Prostate gland (tissue), 2 donors: ENCODE measurements around the gene TSEN34. TPM values are rescaled to one million over a fixed set of nuclear protein-coding genes. Genes with fewer than 3 reads are reported as not detected.
A peak's percentile ranks its signal among the peaks of the same experiment; 100 is the strongest.
"Not testable (repeated sequence)": the region's sequence is repeated elsewhere in the genome, so short reads cannot be mapped to it uniquely, and the experiment has no call there.

Source experiments
- DNase-seq: peaks from one replicate; pipeline ENCODE4 v3.0.0-alpha.2; 2019; ENCODE audit warnings: low spot score
- H3K27ac ChIP-seq, 2 donors: fragments of 200-600 bp; sonication (generic); 2 replicates each; pipeline ENCODE4 v1.5.1; 2017 to 2019
- H3K27me3 ChIP-seq: fragments of 200-600 bp; sonication (generic); replicated peaks from 2 replicates; pipeline ENCODE4 v1.5.1; 2019; ENCODE audit not compliant: insufficient read depth
- H3K36me3 ChIP-seq, 2 donors: fragments of 200-600 bp; sonication (generic); 1 replicate in 1 of 2; 2 replicates in 1 of 2; pipeline versions ENCODE4 v1.5.1 to v1.8.1; 2017 to 2019
- H3K4me1 ChIP-seq: fragments of 200-600 bp; sonication (generic); replicated peaks from 2 replicates; pipeline ENCODE4 v1.5.1; 2019
- H3K4me3 ChIP-seq, 2 donors: fragments of 200-600 bp; sonication (generic); 2 replicates each; pipeline ENCODE4 v1.5.1; 2017 to 2019
- H3K9me3 ChIP-seq: fragments of 200-600 bp; sonication (generic); 2 replicates; pipeline ENCODE4 v1.5.1; 2017
- POLR2A ChIP-seq: fragments of 450-650 bp; IDR thresholded peaks from one replicate; pipeline ENCODE4 v1.6.1; 2016; ENCODE audit warnings: antibody characterized with exemption, mild to moderate bottlenecking
- POLR2AphosphoS5 ChIP-seq: sonication (generic); formaldehyde crosslinking; IDR thresholded peaks from one replicate; pipeline ENCODE4 v1.6.1; 2017; ENCODE audit warnings: antibody characterized with exemption
- WGBS: methylation state at CpG from one replicate; pipeline ENCODE4 v1.1.5; 2018; 5-methylcytosine and 5-hydroxymethylcytosine counted together
- intact Hi-C: fragments of 100-400 bp; cut with DNase I; formaldehyde crosslinking; loops from one replicate; pipeline ENCODE4 v1.14.2; 2022
- total RNA-seq, 2 donors: library from RNA; depleted of rRNA; stranded (reverse); fragments of >200 nt; gene quantifications; one replicate each; pipeline ENCODE4 v1.1.0, GENCODE V29; 2016
- TF ChIP-seq, protein P1 (sequence below), 4 experiments: fragments of 200-600 bp in 2 of 4; fragments of 450-650 bp in 2 of 4; sonication (generic) in 2 of 4; IDR thresholded peaks; 1 replicate in 3 of 4; 2 replicates in 1 of 4; pipeline ENCODE4 v1.5.1; 2016 to 2019; ENCODE audit warnings: antibody characterized with exemption in 4 of 4, mild to moderate bottlenecking in 2 of 4, moderate library complexity in 2 of 4

TSEN34 gene
- total RNA-seq, 2 donors from 2014 or later: 122 to 163 TPM

DNA sequence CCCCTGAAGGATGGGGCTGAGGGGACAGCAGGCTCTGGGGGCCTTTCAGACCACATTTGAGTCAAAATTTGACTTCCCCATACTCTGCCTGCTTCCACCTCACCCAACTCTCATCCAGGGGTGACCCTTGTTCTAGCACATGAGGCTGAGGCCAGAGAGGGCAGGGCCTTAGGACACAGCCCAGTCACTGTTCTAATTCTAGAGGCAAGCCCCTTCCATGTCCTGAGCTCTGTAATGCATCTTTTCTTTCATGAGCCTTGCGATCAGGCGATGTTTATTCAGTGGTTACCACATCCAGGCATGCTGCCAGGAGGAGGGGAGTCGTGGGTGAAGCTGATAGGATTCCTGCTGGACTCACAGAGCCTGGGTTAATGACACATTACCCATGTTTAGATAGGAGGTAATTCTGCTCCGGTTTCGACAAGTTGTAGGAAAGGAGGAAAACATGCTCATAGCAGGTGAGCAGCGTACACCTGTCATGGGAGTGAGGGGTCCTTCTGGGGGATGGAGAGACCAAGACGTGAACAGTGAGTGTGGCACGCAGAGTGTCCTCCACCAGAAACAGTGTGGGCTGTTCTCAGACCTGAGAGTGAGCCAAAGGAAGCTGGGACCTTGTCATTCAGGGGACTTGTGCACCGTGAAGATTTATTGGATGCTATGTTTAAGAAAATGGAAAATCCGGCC lies 18.8 kb downstream of the TSEN34 start:
- peak; percentile 94 for DNase-seq
- Histone ChIP-seq H3K36me3 (peaks cover 7 to 16% of the 10 kb centered on the region in 2 donors), H3K9me3 (no peaks in the 10 kb centered on the region), H3K27me3 (no peaks in the 10 kb centered on the region), H3K4me3 (no peak overlapping the region), H3K4me1 (peaks cover 9% of the 10 kb centered on the region), H3K27ac (peak overlapping the region; percentile 77 to 83)
- 9% methylated on average over 10 of the region's 10 CpGs for WGBS
- TF ChIP-seq POLR2AphosphoS5 (peak; percentile 92), POLR2A (no peak)
- TF ChIP-seq, protein P1, sequence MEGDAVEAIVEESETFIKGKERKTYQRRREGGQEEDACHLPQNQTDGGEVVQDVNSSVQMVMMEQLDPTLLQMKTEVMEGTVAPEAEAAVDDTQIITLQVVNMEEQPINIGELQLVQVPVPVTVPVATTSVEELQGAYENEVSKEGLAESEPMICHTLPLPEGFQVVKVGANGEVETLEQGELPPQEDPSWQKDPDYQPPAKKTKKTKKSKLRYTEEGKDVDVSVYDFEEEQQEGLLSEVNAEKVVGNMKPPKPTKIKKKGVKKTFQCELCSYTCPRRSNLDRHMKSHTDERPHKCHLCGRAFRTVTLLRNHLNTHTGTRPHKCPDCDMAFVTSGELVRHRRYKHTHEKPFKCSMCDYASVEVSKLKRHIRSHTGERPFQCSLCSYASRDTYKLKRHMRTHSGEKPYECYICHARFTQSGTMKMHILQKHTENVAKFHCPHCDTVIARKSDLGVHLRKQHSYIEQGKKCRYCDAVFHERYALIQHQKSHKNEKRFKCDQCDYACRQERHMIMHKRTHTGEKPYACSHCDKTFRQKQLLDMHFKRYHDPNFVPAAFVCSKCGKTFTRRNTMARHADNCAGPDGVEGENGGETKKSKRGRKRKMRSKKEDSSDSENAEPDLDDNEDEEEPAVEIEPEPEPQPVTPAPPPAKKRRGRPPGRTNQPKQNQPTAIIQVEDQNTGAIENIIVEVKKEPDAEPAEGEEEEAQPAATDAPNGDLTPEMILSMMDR (IDR thresholded peaks at IDR 0.05): no peak
- intact Hi-C loops: no loop called here

DNA sequence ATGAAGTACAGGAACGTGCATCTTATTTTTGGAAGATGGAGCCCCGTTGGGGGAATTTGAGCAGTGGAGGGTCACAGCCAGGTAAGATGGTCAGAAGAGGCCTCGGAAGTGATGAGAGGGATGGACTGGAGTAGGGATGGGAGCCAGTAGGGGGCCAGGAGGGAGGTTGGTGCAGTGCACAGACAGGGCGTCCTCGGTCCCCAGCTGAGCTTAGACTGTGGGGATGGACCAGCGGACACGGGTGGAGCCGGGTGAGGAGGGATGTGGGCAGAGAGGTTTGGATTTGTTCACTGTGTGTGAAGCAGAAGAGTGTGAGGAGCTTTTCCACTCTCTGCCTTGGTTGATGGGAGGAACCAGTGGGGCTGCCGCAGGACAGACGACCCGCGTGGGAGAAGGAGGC lies 20.1 kb downstream of the TSEN34 start:
- H3K4me3 ChIP-seq: no peak overlapping the region
- intact Hi-C loops: no loop called here
- no peaks in the 10 kb centered on the region for H3K27me3 ChIP-seq
- 73% methylated on average over 12 of the region's 12 CpGs for WGBS
- TF ChIP-seq POLR2AphosphoS5: no peak
- no peak for TF ChIP-seq POLR2A
- TF ChIP-seq, protein P1 (IDR thresholded peaks at IDR 0.05): no peak
- no peak overlapping the region for H3K27ac ChIP-seq
- H3K36me3 ChIP-seq: peaks cover 5 to 8% of the 10 kb centered on the region in 2 donors
- DNase-seq: no peak
- H3K9me3 ChIP-seq: no peaks in the 10 kb centered on the region
- peaks cover 9% of the 10 kb centered on the region for H3K4me1 ChIP-seq

DNA sequence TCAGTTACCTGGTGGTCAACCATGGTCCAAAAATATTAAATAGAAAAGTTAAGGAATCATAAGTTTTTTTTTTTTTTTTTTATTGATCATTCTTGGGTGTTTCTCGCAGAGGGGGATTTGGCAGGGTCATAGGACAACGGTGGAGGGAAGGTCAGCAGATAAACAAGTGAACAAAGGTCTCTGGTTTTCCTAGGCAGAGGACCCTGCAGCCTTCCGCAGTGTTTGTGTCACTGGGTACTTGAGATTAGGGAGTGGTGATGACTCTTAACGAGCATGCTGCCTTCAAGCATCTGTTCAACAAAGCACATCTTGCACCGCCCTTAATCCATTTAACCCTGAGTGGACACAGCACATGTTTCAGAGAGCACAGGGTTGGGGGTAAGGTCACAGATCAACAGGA lies 23.1 kb downstream of the TSEN34 start:
- intact Hi-C loops, H3K4me3 ChIP-seq, H3K36me3 ChIP-seq, H3K27ac ChIP-seq, H3K9me3 ChIP-seq, H3K4me1 ChIP-seq, H3K27me3 ChIP-seq, DNase-seq: not testable (repeated sequence)
- 72% methylated on average over 5 of the region's 5 CpGs for WGBS

DNA sequence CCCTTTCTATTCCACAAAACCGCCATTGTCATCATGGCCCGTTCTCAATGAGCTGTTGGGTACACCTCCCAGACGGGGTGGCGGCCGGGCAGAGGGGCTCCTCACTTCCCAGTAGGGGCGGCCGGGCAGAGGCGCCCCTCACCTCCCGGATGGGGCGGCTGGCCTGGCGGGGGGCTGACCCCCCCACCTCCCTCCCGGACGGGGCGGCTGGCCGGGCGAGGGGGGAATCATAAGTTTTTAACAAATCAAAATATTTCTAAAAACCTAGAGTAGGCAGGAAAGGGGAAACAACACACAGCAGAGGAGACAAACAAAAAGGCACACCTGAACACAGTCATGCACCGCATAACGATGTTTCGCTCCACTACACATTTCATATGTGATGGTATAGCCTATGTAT lies 23.6 kb downstream of the TSEN34 start:
- 97% methylated on average over 10 of the region's 19 CpGs for WGBS
- H3K36me3 ChIP-seq, H3K27ac ChIP-seq, H3K27me3 ChIP-seq, H3K9me3 ChIP-seq, DNase-seq, H3K4me3 ChIP-seq, H3K4me1 ChIP-seq, intact Hi-C loops: not testable (repeated sequence)

DNA sequence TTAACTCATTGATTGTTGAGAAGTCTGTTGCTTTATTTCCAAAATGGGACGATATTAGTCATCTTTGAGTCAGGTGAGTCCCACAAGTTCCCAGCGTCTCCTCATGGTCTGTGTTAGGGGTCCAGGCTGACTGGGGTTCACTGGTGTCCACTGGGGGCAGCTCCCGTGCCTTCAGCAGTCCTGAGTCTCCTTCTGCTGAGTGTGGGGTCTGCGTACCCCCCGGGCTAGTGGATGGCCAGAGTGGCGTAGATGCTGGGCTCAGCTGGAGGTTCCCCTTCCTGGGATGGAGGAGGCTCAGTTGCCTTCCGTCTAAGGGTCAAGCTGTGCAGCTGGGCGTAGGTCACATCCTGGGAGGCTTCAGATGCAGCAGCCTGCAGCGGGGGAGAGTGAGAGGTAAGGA lies 25.8 kb downstream of the TSEN34 start:
- no peaks in the 10 kb centered on the region for H3K4me1 ChIP-seq
- H3K4me3 ChIP-seq: no peak overlapping the region
- no peak for DNase-seq
- no peaks in the 10 kb centered on the region for H3K9me3 ChIP-seq
- H3K36me3 ChIP-seq: no peaks in the 10 kb centered on the region
- intact Hi-C loops: no loop called here
- no peak overlapping the region for H3K27ac ChIP-seq
- no peak for TF ChIP-seq POLR2A
- TF ChIP-seq POLR2AphosphoS5: no peak
- TF ChIP-seq, protein P1 (IDR thresholded peaks at IDR 0.05): no peak
- WGBS: 88% methylated on average over 9 of the region's 9 CpGs
- no peaks in the 10 kb centered on the region for H3K27me3 ChIP-seq

DNA sequence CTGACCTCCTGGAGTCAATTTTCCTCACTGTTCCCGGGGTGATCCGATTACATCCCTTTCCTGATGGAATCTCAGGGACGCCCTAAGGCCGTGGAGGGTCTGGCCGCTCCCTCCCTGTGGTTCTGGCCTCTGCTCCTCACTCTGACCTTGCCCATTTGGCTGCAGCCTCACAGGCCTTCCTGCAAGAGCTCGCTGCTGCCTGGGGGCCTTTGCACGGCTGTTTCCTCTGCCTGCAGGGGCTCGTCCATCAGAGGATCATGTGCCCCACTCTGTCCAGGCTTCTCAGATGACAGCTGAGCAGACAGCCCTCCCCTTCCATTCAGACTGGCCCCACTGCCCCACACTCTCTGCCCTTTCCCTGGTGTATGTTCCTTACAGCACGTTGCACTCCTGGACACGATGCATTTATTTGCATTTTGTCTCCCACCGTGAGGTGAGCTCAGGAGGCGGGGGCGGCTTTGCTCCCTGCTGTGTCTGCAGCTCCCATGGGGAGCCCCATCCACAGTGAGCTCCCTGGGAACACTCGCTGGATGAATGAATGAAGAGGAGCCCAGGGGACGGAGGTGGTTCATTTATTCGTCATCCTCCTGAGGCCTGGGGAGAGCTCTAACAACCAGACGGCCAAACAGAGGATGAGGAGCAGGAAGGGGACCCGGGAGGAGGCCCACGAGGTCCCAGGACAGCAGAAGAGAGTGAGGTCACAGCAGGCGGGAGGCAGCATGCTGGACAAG lies 26.6 kb downstream of the TSEN34 start:
- H3K36me3 ChIP-seq, H3K4me1 ChIP-seq, DNase-seq, H3K9me3 ChIP-seq, H3K4me3 ChIP-seq, H3K27me3 ChIP-seq, H3K27ac ChIP-seq, intact Hi-C loops: not testable (repeated sequence)
- WGBS: 51% methylated on average over 19 of the region's 20 CpGs
